A549 (cell line): ENCODE measurements around the gene HOXB8.

Experiments
- CEBPB ChIP-seq, 2 experiments: fragments of >200 bp in 1 of 2; sonication (Bioruptor Twin) in 1 of 2; formaldehyde crosslinking in 1 of 2; IDR thresholded peaks; 2 replicates each; pipeline ENCODE4 v1.6.1; 2012 to 2016
- CHD2 ChIP-seq: fragments of 150-350 bp; IDR thresholded peaks from 2 replicates; pipeline ENCODE4 v1.6.1; 2014; ENCODE audit warnings: low read length; ENCODE audit not compliant: partially characterized antibody
- CTCF ChIP-seq: fragments of >200 bp; sonication (Bioruptor Twin); formaldehyde crosslinking; IDR thresholded peaks from 3 replicates; pipeline ENCODE4 v1.5.1; 2016
- KDM1A ChIP-seq: fragments of 200-600 bp; sonication (generic); IDR thresholded peaks from 2 replicates; pipeline ENCODE4 v1.6.1; 2016; ENCODE audit warnings: low read depth, mild to moderate bottlenecking
- MAZ ChIP-seq: fragments of 150-350 bp; IDR thresholded peaks from 2 replicates; pipeline ENCODE4 v1.6.1; 2014; ENCODE audit warnings: antibody characterized with exemption, low read depth, low read length, borderline replicate concordance
- RAD21 ChIP-seq, 2 experiments: fragments of >200 bp in 1 of 2; sonication (Bioruptor Twin) in 1 of 2; formaldehyde crosslinking in 1 of 2; IDR thresholded peaks in 1 of 2; conservative IDR thresholded peaks in 1 of 2; 2 replicates in 1 of 2; 3 replicates in 1 of 2; pipeline ENCODE4 v1.6.1; 2012 to 2018; ENCODE audit warnings: inconsistent platforms in 1 of 2
- SMC3 ChIP-seq: fragments of >200 bp; sonication (Bioruptor Twin); formaldehyde crosslinking; IDR thresholded peaks from 3 replicates; pipeline ENCODE4 v1.6.1; 2018; ENCODE audit warnings: inconsistent platforms
- TF ChIP-seq, protein P1 (sequence below): IDR thresholded peaks from 2 replicates; pipeline ENCODE4 v1.6.1; 2012

DNA sequence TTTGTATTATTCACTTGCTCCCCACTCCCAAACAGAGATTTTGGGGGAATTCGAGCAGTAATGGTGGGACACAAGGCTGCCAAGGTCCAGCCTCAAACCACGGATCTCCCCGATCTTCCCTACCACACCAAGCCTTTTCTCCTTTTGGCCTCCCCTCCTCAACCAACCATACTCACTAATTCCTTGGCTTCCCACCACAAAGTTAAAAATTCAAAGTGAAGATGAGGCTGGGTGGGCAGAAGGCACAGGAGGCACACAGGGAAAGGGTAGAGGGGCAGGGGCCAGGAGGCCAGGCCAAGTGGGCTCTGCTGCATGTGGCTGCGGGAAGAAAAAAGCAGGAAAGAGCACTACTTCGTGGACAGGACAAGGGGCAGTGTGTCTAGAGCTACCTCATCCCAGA lies 52.2 kb downstream of the HOXB8 start:
- no peak for TF ChIP-seq CTCF
- no peak for TF ChIP-seq CEBPB (IDR thresholded peaks at IDR 0.05)
- no peak for TF ChIP-seq RAD21 (conservative IDR thresholded peaks at IDR 0.05 in 1 of 2, IDR thresholded peaks at IDR 0.05 in 1 of 2)
- TF ChIP-seq KDM1A = no peak
- no peak for TF ChIP-seq CHD2
- TF ChIP-seq, protein P1, sequence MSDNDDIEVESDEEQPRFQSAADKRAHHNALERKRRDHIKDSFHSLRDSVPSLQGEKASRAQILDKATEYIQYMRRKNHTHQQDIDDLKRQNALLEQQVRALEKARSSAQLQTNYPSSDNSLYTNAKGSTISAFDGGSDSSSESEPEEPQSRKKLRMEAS = no peak
- TF ChIP-seq SMC3 = no peak
- no peak for TF ChIP-seq MAZ
